ENCODE measurements around the gene LILRB2.
"Not testable (repeated sequence)": the region's sequence is repeated elsewhere in the genome, so short reads cannot be mapped to it uniquely, and the experiment has no call there.

Gene LILRB2

GRCh38 chr19:54239491-54240371 lies 41.2 kb downstream of the LILRB2 start:
- not testable (repeated sequence) for DNase-seq

DNA sequence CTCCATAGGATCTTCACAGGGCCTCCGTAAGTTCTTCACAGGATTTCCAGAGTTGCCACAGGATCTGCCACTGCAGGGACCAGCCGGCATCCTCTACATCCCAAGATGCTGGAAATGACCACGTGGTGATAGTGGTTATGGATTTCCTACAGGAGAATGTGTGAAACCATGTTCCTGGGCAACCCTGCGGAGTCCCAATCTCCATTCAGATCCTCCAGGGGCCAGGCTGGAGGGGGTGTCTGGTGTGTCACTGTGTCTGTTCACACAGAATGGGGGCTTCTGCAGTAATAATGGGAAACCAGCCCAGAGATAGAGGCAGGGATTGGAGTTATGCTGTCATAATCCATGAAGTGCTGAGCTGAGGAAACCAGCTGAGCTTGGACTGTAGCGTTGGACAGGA lies 47.0 kb downstream of the LILRB2 start:
- no peak for DNase-seq

DNA sequence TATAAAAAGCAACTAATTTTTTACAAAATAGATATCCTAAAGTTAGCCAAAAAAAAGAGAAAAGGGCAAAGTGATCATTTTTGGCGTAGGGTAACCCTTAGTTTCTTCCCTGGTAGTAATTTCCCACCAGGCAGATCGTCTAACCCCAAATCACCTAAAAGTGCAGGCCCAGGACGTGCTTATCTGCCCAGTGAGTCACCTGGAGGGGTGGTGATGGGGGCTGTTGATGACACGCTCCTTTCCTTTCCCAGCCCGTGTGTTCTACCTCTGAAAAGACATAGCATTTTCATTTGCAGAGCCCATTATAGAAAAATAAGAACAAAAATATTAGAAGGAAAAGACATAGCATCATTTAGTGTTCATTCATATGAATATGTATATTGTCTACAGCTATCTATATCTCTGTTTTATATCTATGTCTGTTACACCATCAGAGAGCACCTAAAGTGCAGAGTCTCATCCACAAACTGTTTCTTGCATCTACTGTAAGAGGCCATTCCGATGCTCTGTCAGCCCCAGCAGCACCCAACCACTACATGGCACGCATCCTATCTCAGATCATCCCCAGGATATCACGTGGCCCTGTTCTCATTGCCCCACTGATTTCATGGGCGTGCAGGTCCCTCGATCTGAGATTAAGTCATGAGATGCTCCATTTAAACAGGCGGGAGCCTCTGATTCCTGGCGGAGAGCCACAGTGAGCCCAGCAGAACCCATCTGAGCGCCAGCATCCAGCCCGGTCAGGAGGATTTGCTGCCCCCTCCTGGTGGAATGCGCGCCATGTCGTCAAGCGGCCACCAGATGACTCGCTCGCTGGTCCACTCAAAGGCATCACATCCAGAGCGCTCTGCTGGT lies 49.6 kb downstream of the LILRB2 start:
- DNase-seq = no peak

GRCh38 chr19:54230031-54230430 lies 50.9 kb downstream of the LILRB2 start:
- DNase-seq = no peak

- DNase-seq = no peak
Observed at GRCh38 chr19:54229146-54229545, 51.8 kb downstream of the LILRB2 start.

DNA sequence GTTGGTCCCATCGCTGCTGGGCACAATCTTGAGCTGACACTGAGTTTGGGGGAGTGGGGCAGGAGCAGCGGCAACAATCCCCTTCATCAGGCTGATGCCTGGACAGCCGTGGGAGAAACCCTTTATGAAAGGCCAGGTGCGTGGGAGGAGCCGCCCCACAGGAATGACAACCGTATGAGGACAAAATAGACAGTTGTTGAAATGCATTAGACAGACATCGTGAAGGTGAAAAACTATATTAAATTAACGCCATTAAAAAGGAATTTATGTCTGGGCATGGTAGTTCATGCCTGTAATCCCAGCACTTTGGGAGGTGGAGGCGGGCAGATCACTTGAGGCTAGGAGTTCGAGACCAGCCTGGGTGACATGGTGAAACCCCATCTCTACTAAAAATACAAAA lies 56.3 kb downstream of the LILRB2 start:
- not testable (repeated sequence) for DNase-seq

- not testable (repeated sequence) for DNase-seq
Observed at GRCh38 chr19:54223937-54224281, 57.0 kb downstream of the LILRB2 start.

Measured in GF-D8 (cell line).